Neuron (in vitro differentiated cells): Measurements from ENCODE around the gene IQCB1.
"Not testable (repeated sequence)": the region's sequence is repeated elsewhere in the genome, so short reads cannot be mapped to it uniquely, and the experiment has no call there.

Experiments used
- H2AFZ ChIP-seq: one replicate; pipeline ENCODE4 v1.6.1; 2013; ENCODE audit warnings: low read depth, mild to moderate bottlenecking, inconsistent platforms, low read length, moderate library complexity
- H3K27me3 ChIP-seq: one replicate; pipeline ENCODE4 v1.6.1; 2013; ENCODE audit warnings: low read length; ENCODE audit not compliant: insufficient read depth
- H3K36me3 ChIP-seq: one replicate; pipeline ENCODE4 v1.6.1; 2013; ENCODE audit warnings: low read length; ENCODE audit not compliant: insufficient read depth
- H3K4me1 ChIP-seq: one replicate; pipeline ENCODE4 v1.6.1; 2013; ENCODE audit warnings: low read length; ENCODE audit not compliant: insufficient read depth
- H3K4me3 ChIP-seq: 2 replicates; pipeline ENCODE4 v1.5.1; 2013; ENCODE audit warnings: mild to moderate bottlenecking, low read length, moderate library complexity
- H3K9me3 ChIP-seq: one replicate; pipeline ENCODE4 v1.6.1; 2013; ENCODE audit warnings: low read length

The IQCB1 gene

GRCh38 chr3:121793078-121793477 lies 41.8 kb downstream of the IQCB1 start:
- H3K4me3 ChIP-seq, result no peak overlapping the region
- H3K4me1 ChIP-seq, result no peaks in the 10 kb centered on the region
- no peaks in the 10 kb centered on the region for H3K9me3 ChIP-seq
- H3K36me3 ChIP-seq, result peaks cover 37% of the 10 kb centered on the region
- H2AFZ ChIP-seq, result no peak overlapping the region
- H3K27me3 ChIP-seq, result no peaks in the 10 kb centered on the region

GRCh38 chr3:121786485-121786884 lies 48.4 kb downstream of the IQCB1 start:
- no peak overlapping the region for H2AFZ ChIP-seq
- H3K9me3 ChIP-seq, result no peaks in the 10 kb centered on the region
- no peaks in the 10 kb centered on the region for H3K27me3 ChIP-seq
- H3K36me3 ChIP-seq, result peaks cover 67% of the 10 kb centered on the region
- H3K4me3 ChIP-seq, result no peak overlapping the region
- no peaks in the 10 kb centered on the region for H3K4me1 ChIP-seq

GRCh38 chr3:121782784-121783183 lies 52.1 kb downstream of the IQCB1 start:
- not testable (repeated sequence) for H3K27me3 ChIP-seq, H3K9me3 ChIP-seq, H3K4me3 ChIP-seq, H3K4me1 ChIP-seq, H2AFZ ChIP-seq
- H3K36me3 ChIP-seq, result peaks cover 80% of the 10 kb centered on the region

GRCh38 chr3:121781611-121782010 lies 53.2 kb downstream of the IQCB1 start:
- Histone ChIP-seq H3K4me3 (no peak overlapping the region), H3K36me3 (peaks cover 79% of the 10 kb centered on the region), H3K27me3 (no peaks in the 10 kb centered on the region), H3K4me1 (no peaks in the 10 kb centered on the region), H3K9me3 (no peaks in the 10 kb centered on the region), H2AFZ (no peak overlapping the region)

GRCh38 chr3:121775095-121775494 lies 59.8 kb downstream of the IQCB1 start:
- H3K27me3 ChIP-seq, H3K4me3 ChIP-seq, H3K4me1 ChIP-seq, H2AFZ ChIP-seq, H3K9me3 ChIP-seq: not testable (repeated sequence)
- peaks cover 63% of the 10 kb centered on the region for H3K36me3 ChIP-seq

- no peak overlapping the region for H2AFZ ChIP-seq
- no peak overlapping the region for H3K4me3 ChIP-seq
- peaks cover 36% of the 10 kb centered on the region for H3K36me3 ChIP-seq
- no peaks in the 10 kb centered on the region for H3K9me3 ChIP-seq
- H3K27me3 ChIP-seq, result no peaks in the 10 kb centered on the region
- no peaks in the 10 kb centered on the region for H3K4me1 ChIP-seq
Observed at GRCh38 chr3:121769246-121769645, 65.6 kb downstream of the IQCB1 start.

- Histone ChIP-seq H3K36me3 (peaks cover 28% of the 10 kb centered on the region), H3K4me1 (no peaks in the 10 kb centered on the region), H3K9me3 (no peaks in the 10 kb centered on the region), H3K27me3 (no peaks in the 10 kb centered on the region), H3K4me3 (no peak overlapping the region), H2AFZ (no peak overlapping the region)
Observed at GRCh38 chr3:121768452-121768851, 66.4 kb downstream of the IQCB1 start.

GRCh38 chr3:121759541-121760202 lies 75.2 kb downstream of the IQCB1 start:
- Histone ChIP-seq H3K4me3 (no peak overlapping the region), H3K36me3 (no peaks in the 10 kb centered on the region), H2AFZ (no peak overlapping the region), H3K27me3 (no peaks in the 10 kb centered on the region), H3K9me3 (no peaks in the 10 kb centered on the region), H3K4me1 (no peaks in the 10 kb centered on the region)

GRCh38 chr3:121758727-121759450 lies 76.0 kb downstream of the IQCB1 start:
- Histone ChIP-seq H3K4me3 (no peak overlapping the region), H3K27me3 (no peaks in the 10 kb centered on the region), H3K36me3 (no peaks in the 10 kb centered on the region), H3K4me1 (no peaks in the 10 kb centered on the region), H3K9me3 (no peaks in the 10 kb centered on the region), H2AFZ (no peak overlapping the region)

GRCh38 chr3:121757812-121758545 lies 76.9 kb downstream of the IQCB1 start:
- Histone ChIP-seq H2AFZ (no peak overlapping the region), H3K4me3 (no peak overlapping the region), H3K36me3 (no peaks in the 10 kb centered on the region), H3K27me3 (no peaks in the 10 kb centered on the region), H3K4me1 (no peaks in the 10 kb centered on the region), H3K9me3 (no peaks in the 10 kb centered on the region)

GRCh38 chr3:121757087-121757811 lies 77.6 kb downstream of the IQCB1 start:
- Histone ChIP-seq H3K27me3 (no peaks in the 10 kb centered on the region), H3K4me1 (no peaks in the 10 kb centered on the region), H3K9me3 (no peaks in the 10 kb centered on the region), H2AFZ (no peak overlapping the region), H3K36me3 (no peaks in the 10 kb centered on the region), H3K4me3 (no peak overlapping the region)

- no peaks in the 10 kb centered on the region for H3K9me3 ChIP-seq
- peaks cover 13% of the 10 kb centered on the region for H3K4me1 ChIP-seq
- H3K27me3 ChIP-seq, result no peaks in the 10 kb centered on the region
- no peak overlapping the region for H2AFZ ChIP-seq
- no peaks in the 10 kb centered on the region for H3K36me3 ChIP-seq
- no peak overlapping the region for H3K4me3 ChIP-seq
Observed at GRCh38 chr3:121752772-121753171, 82.1 kb downstream of the IQCB1 start.

GRCh38 chr3:121752261-121752660 lies 82.6 kb downstream of the IQCB1 start:
- Histone ChIP-seq H3K27me3 (no peaks in the 10 kb centered on the region), H3K4me1 (peaks cover 17% of the 10 kb centered on the region), H3K36me3 (no peaks in the 10 kb centered on the region)

More at GRCh38 chr3:121752261-121752660, 82.6 kb downstream of the IQCB1 start:
- no peak overlapping the region for H3K4me3 ChIP-seq
- H3K9me3 ChIP-seq, result no peaks in the 10 kb centered on the region
- no peak overlapping the region for H2AFZ ChIP-seq
